ENCODE data around the gene GLI3.

- TF ChIP-seq CTCF (conservative IDR thresholded peaks at IDR 0.05; ENCODE audit: low read length), result no peak
- TF ChIP-seq EZH2phosphoT487 (IDR thresholded peaks at IDR 0.05; ENCODE audit: borderline replicate concordance), result no peak
Observed at GRCh38 chr7:41955893-41956675, 280.9 kb downstream of the GLI3 start.

Measured in Loucy (cell line).